Loucy (cell line): ENCODE results near the gene ROR1.

ENCODE experiments used
- H2AFZ ChIP-seq: fragments of 200-600 bp; sonication (generic); 2 replicates; pipeline ENCODE4 v1.6.0; 2016; ENCODE audit warnings: antibody characterized with exemption, mild to moderate bottlenecking, low read length, moderate library complexity
- H3F3A ChIP-seq: fragments of 200-600 bp; 2 replicates; pipeline ENCODE4 v1.6.0; 2016; ENCODE audit warnings: antibody characterized with exemption, low read depth, mild to moderate bottlenecking
- H3K27me3 ChIP-seq: fragments of 200-600 bp; sonication (generic); 2 replicates; pipeline ENCODE4 v1.6.1; 2014; ENCODE audit warnings: low read length, mild to moderate bottlenecking; ENCODE audit not compliant: insufficient read depth, poor library complexity, severe bottlenecking
- H3K36me3 ChIP-seq: fragments of 200-600 bp; sonication (generic); 2 replicates; pipeline ENCODE4 v1.6.1; 2016; ENCODE audit warnings: low read length; ENCODE audit not compliant: insufficient read depth
- H3K4me1 ChIP-seq: fragments of 200-600 bp; sonication (generic); 2 replicates; pipeline ENCODE4 v1.5.1; 2014; ENCODE audit warnings: low read length, mild to moderate bottlenecking; ENCODE audit not compliant: insufficient read depth, poor library complexity, severe bottlenecking
- H3K4me2 ChIP-seq: fragments of 200-600 bp; sonication (generic); 2 replicates; pipeline ENCODE4 v1.6.0; 2014; ENCODE audit warnings: antibody characterized with exemption, low read length, low read depth, mild to moderate bottlenecking; ENCODE audit not compliant: poor library complexity, severe bottlenecking
- H3K4me3 ChIP-seq: fragments of 200-600 bp; sonication (generic); 2 replicates; pipeline ENCODE4 v1.5.1; 2014; ENCODE audit warnings: low read length, mild to moderate bottlenecking, mixed read lengths; ENCODE audit not compliant: poor library complexity, severe bottlenecking
- H3K79me2 ChIP-seq: fragments of 200-600 bp; sonication (generic); 2 replicates; pipeline ENCODE4 v1.6.1; 2014; ENCODE audit warnings: low read length; ENCODE audit not compliant: insufficient read depth
- H3K9ac ChIP-seq: fragments of 200-600 bp; sonication (generic); 2 replicates; pipeline ENCODE4 v1.6.0; 2014; ENCODE audit warnings: mild to moderate bottlenecking, low read depth, low read length, moderate library complexity; ENCODE audit not compliant: poor library complexity, severe bottlenecking
- H3K9me2 ChIP-seq: fragments of 200-600 bp; sonication (generic); replicated peaks from 2 replicates; pipeline ENCODE4 v1.6.1; 2016; ENCODE audit warnings: low read depth, low read length, mixed read lengths
- H3K9me3 ChIP-seq: fragments of 200-600 bp; sonication (generic); 2 replicates; pipeline ENCODE4 v1.6.1; 2014; ENCODE audit warnings: mild to moderate bottlenecking, antibody characterized with exemption, low read length, low read depth; ENCODE audit not compliant: insufficient read depth
- H4K20me1 ChIP-seq: fragments of 200-600 bp; sonication (generic); 2 replicates; pipeline ENCODE4 v1.6.0; 2014; ENCODE audit warnings: antibody characterized with exemption, low read length, mild to moderate bottlenecking; ENCODE audit not compliant: insufficient read depth, poor library complexity, severe bottlenecking
- CTCF ChIP-seq: fragments of 200-600 bp; sonication (generic); conservative IDR thresholded peaks from 2 replicates; pipeline ENCODE4 v1.5.1; 2014; ENCODE audit warnings: mild to moderate bottlenecking, antibody characterized with exemption, low read length
- EZH2phosphoT487 ChIP-seq: fragments of 200-600 bp; IDR thresholded peaks from 2 replicates; pipeline ENCODE4 v1.6.1; 2018; ENCODE audit warnings: antibody characterized with exemption, mild to moderate bottlenecking, moderate library complexity, borderline replicate concordance

The ROR1 gene

DNA sequence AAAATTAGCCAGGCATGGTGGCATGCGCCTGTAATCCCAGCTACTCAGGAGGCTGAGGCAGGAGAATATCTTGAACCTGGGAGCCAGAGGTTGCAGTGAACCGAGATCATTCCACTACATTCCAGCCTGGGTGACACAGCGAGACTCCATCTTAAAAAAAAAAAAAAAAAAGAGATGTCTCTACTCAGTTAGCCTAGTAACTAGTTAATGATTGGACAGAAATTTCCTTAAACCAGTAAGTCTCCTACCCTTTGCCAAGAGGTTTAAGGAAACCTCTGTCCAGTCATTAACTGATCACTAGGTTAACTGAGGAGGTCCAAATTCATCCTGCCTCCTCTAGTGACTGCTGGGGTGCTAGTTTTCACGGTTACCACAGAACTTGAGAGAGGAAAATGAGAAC is 285.7 kb downstream of the ROR1 start:
- no peak for TF ChIP-seq CTCF
- TF ChIP-seq EZH2phosphoT487, result no peak
- Histone ChIP-seq H3K36me3 (no peaks in the 10 kb centered on the region), H3K9me2 (no peaks in the 10 kb centered on the region), H3K4me2 (no peak overlapping the region), H3K79me2 (no peaks in the 10 kb centered on the region), H3K4me1 (peaks cover 7% of the 10 kb centered on the region), H3K27me3 (no peaks in the 10 kb centered on the region), H3K9ac (no peak overlapping the region), H3F3A (no peaks in the 10 kb centered on the region), H3K4me3 (no peak overlapping the region), H2AFZ (no peak overlapping the region), H3K9me3 (peaks cover 3% of the 10 kb centered on the region; the same call in 1 of the 2 replicates), H4K20me1 (no peaks in the 10 kb centered on the region)

DNA sequence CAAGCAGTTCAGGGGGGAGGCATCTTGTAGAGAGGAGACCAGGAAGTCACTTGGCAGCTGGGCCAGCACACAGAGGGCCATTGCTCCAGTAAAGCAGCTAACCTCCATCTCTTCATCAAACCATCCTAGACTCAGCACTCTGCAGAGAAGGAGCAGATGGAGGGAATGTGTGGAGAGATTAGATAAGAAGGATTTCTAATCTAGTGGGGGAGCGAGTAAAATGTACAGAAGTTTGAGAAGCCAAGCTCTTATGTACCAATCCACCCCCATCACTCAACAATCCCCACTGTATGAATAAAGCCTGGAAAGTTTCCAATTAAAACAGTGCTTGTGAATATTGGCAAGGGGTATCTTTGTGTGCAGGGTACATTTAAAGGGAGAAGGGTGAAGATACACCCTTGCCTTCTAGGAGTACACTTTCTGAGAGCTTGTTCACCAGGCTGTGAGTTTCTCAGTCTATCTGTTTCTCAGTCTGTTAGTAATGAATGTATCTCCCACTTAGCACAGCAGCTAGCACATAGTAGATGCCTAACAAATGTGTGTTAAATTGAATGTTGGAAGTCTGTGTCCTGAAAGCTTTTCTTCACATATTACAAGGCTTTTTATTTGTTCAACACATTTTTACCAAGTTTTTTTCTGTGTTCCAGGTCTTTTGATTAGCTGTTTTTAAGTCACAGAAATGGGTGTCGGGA is 286.9 kb downstream of the ROR1 start:
- Histone ChIP-seq H3K4me3 (no peak overlapping the region), H3K4me1 (peaks cover 7% of the 10 kb centered on the region), H3K4me2 (no peak overlapping the region), H2AFZ (no peak overlapping the region), H3K36me3 (no peaks in the 10 kb centered on the region), H3K9me3 (peaks cover 3% of the 10 kb centered on the region; the same call in 1 of the 2 replicates), H3K79me2 (no peaks in the 10 kb centered on the region), H3K27me3 (no peaks in the 10 kb centered on the region), H3F3A (no peaks in the 10 kb centered on the region), H3K9me2 (no peaks in the 10 kb centered on the region), H3K9ac (no peak overlapping the region), H4K20me1 (no peaks in the 10 kb centered on the region)
- no peak for TF ChIP-seq EZH2phosphoT487

- Histone ChIP-seq H3K9ac (no peak overlapping the region), H3K9me3 (peaks cover 3% of the 10 kb centered on the region; the same call in 1 of the 2 replicates), H2AFZ (no peak overlapping the region; the same call in 1 of the 2 replicates), H4K20me1 (no peaks in the 10 kb centered on the region), H3K4me1 (peaks cover 7% of the 10 kb centered on the region), H3K36me3 (no peaks in the 10 kb centered on the region), H3K79me2 (no peaks in the 10 kb centered on the region), H3F3A (no peaks in the 10 kb centered on the region), H3K9me2 (no peaks in the 10 kb centered on the region), H3K27me3 (no peaks in the 10 kb centered on the region), H3K4me2 (no peak overlapping the region), H3K4me3 (no peak overlapping the region)
- TF ChIP-seq CTCF, result no peak
- TF ChIP-seq EZH2phosphoT487, result no peak
Observed at GRCh38 chr1:64061430-64062104, 287.8 kb downstream of the ROR1 start.
